Left lung (tissue), 10 donors: Measurements from ENCODE around the gene KCNT1. TPM values are rescaled to one million over a fixed set of nuclear protein-coding genes. Genes with fewer than 3 reads are reported as not detected.

Source experiments
- ATAC-seq: fragments of 200-7000 bp; cut with Tn5 transposase; one replicate; pipeline ENCODE4 v1.9.1; 2020; ENCODE audit warnings: moderate library complexity
- DNase-seq, 4 donors: peaks; one replicate each; pipeline ENCODE4 v3.0.0-alpha.2; 2013 to 2020
- H3K27ac ChIP-seq, 2 donors: fragments of 200-600 bp; sonication (generic) in 1 of 2; one replicate each; pipeline versions ENCODE4 v1.5.0 to v1.8.0; 2020 to 2021
- H3K27me3 ChIP-seq, 2 donors: fragments of 200-600 bp; sonication (generic) in 1 of 2; one replicate each; pipeline versions ENCODE4 v1.5.0 to v1.8.0; 2020 to 2021
- H3K36me3 ChIP-seq, 2 donors: fragments of 200-600 bp; sonication (generic) in 1 of 2; one replicate each; pipeline versions ENCODE4 v1.5.0 to v1.8.0; 2020 to 2021
- H3K4me1 ChIP-seq, 2 donors: fragments of 200-600 bp; one replicate each; pipeline ENCODE4 v1.8.0; 2021
- H3K4me3 ChIP-seq, 2 donors: fragments of 200-600 bp; sonication (generic) in 1 of 2; one replicate each; pipeline versions ENCODE4 v1.5.0 to v1.8.0; 2020 to 2021; ENCODE audit warnings: mild to moderate bottlenecking in 1 of 2
- H3K9me3 ChIP-seq, 2 donors: fragments of 200-600 bp; sonication (generic) in 1 of 2; one replicate each; pipeline versions ENCODE4 v1.5.0 to v1.8.0; 2020 to 2021
- CTCF ChIP-seq, 2 donors: fragments of 200-600 bp; sonication (generic) in 1 of 2; IDR thresholded peaks; one replicate each; pipeline versions ENCODE4 v1.5.0 to v1.8.0; 2021; ENCODE audit warnings: antibody characterized with exemption in 2 of 2
- intact Hi-C, 2 donors: fragments of 100-400 bp; cut with DNase I; formaldehyde crosslinking; loops; one replicate each; pipeline versions ENCODE4 v1.11.2 to v1.14.2; 2022
- polyA plus RNA-seq, 6 donors: library from polyadenylated mRNA; unstranded; fragments of 120-200 nt; gene quantifications; one replicate each; pipeline ENCODE4 v1.2.1, GENCODE V29; 2013; ENCODE audit not compliant: insufficient read length in 6 of 6
- total RNA-seq, 2 donors: library from RNA; stranded (reverse); fragmentation: NEBNext Ultra II Directional; extraction: Animal tissue kit (Norgen Biotek cat#: 25700); gene quantifications; one replicate each; pipeline ENCODE4 v1.2.1, GENCODE V29; 2021
- donor health status: DM: no; HTN: yes; CAD: no.
- donor health status: DM: no; HTN: no; CAD: no.

KCNT1 gene
- total and polyA plus RNA-seq, 8 donors: 0.26 to 0.89 (median 0.41) TPM

GRCh38 chr9:135731454-135731853 lies 29.5 kb downstream of the KCNT1 start:
- H3K36me3 ChIP-seq: no peaks in the 10 kb centered on the region
- ATAC-seq (no peak), DNase-seq (no peak)
- TF ChIP-seq CTCF (IDR thresholded peaks at IDR 0.05): no peak
- intact Hi-C loops: no loop called here
- H3K27me3 ChIP-seq: peaks cover 0 to 51% of the 10 kb centered on the region in 2 donors
- H3K4me1 ChIP-seq: no peaks in the 10 kb centered on the region
- H3K27ac ChIP-seq: no peak overlapping the region
- peaks cover 0 to 8% of the 10 kb centered on the region in 2 donors for H3K9me3 ChIP-seq
- no peak overlapping the region for H3K4me3 ChIP-seq

GRCh38 chr9:135732569-135733257 lies 30.7 kb downstream of the KCNT1 start:
- intact Hi-C loops: no loop called here
- TF ChIP-seq CTCF (IDR thresholded peaks at IDR 0.05): no peak
- Histone ChIP-seq H3K9me3 (peaks cover 0 to 8% of the 10 kb centered on the region in 2 donors), H3K27ac (no peak overlapping the region), H3K4me3 (no peak overlapping the region), H3K4me1 (no peaks in the 10 kb centered on the region), H3K36me3 (no peaks in the 10 kb centered on the region), H3K27me3 (peaks cover 6 to 58% of the 10 kb centered on the region in 2 donors)
- DNase-seq: no peak
- ATAC-seq: no peak

- intact Hi-C loops: no loop called here
- H3K4me1 ChIP-seq: no peaks in the 10 kb centered on the region
- DNase-seq: no peak
Measured at GRCh38 chr9:135734616-135735144, 32.7 kb downstream of the KCNT1 start.

GRCh38 chr9:135736272-135736978 lies 34.4 kb downstream of the KCNT1 start:
- ATAC-seq (no peak), DNase-seq (no peak)
- H3K27me3 ChIP-seq: peaks cover 6 to 74% of the 10 kb centered on the region in 2 donors
- no peak overlapping the region for H3K4me3 ChIP-seq
- H3K4me1 ChIP-seq: no peaks in the 10 kb centered on the region
- H3K27ac ChIP-seq: no peak overlapping the region
- H3K36me3 ChIP-seq: no peaks in the 10 kb centered on the region
- TF ChIP-seq CTCF (IDR thresholded peaks at IDR 0.05): no peak
- H3K9me3 ChIP-seq: peaks cover 0 to 3% of the 10 kb centered on the region in 2 donors
- intact Hi-C loops: no loop called here

More at GRCh38 chr9:135734616-135735144, 32.7 kb downstream of the KCNT1 start:
- ATAC-seq: no peak
- Histone ChIP-seq H3K4me3 (no peak overlapping the region), H3K27ac (no peak overlapping the region), H3K27me3 (peaks cover 6 to 60% of the 10 kb centered on the region in 2 donors), H3K36me3 (no peaks in the 10 kb centered on the region), H3K9me3 (peaks cover 0 to 8% of the 10 kb centered on the region in 2 donors)
- TF ChIP-seq CTCF (IDR thresholded peaks at IDR 0.05): no peak
